GM15510 (cell line): Measurements from ENCODE around the gene TUBG2.

Source experiments
- POLR2A ChIP-seq: IDR thresholded peaks from 3 replicates; pipeline ENCODE4 v1.6.1; 2011; ENCODE audit warnings: borderline replicate concordance; ENCODE audit not compliant: insufficient read length; ENCODE audit errors: extremely low read depth

Gene TUBG2

GRCh38 chr17:42674755-42675347 is 15.8 kb downstream of the TUBG2 start:
- no peak for TF ChIP-seq POLR2A

GRCh38 chr17:42675348-42675964 is 16.4 kb downstream of the TUBG2 start:
- no peak for TF ChIP-seq POLR2A

- no peak for TF ChIP-seq POLR2A
These were observed 16.9 kb downstream of the TUBG2 start for GRCh38 chr17:42675965-42676423.

GRCh38 chr17:42676424-42677011 is 17.4 kb downstream of the TUBG2 start, which contains the start of gene PLEKHH3:
Gene PLEKHH3, minus strand, starts transcription at chr17:42676994. Its CDS starts 431 bp downstream, at chr17:42676563.
- TF ChIP-seq POLR2A: peak; percentile 73

- no peak for TF ChIP-seq POLR2A
These were observed 18.2 kb downstream of the TUBG2 start for GRCh38 chr17:42677012-42677857.

- peak; percentile 63 for TF ChIP-seq POLR2A
These were observed 19.1 kb downstream of the TUBG2 start for GRCh38 chr17:42677921-42678781.

GRCh38 chr17:42678951-42679491 is 19.9 kb downstream of the TUBG2 start:
- TF ChIP-seq POLR2A: no peak

- peak; percentile 59 for TF ChIP-seq POLR2A
These were observed 20.6 kb downstream of the TUBG2 start for GRCh38 chr17:42679492-42680330.

- TF ChIP-seq POLR2A: no peak
These were observed 21.3 kb downstream of the TUBG2 start for GRCh38 chr17:42680331-42680808.

GRCh38 chr17:42681976-42682721 is 23.1 kb downstream of the TUBG2 start, which contains the start of gene CNTNAP1:
Gene CNTNAP1, plus strand, starts transcription at chr17:42682531. Its CDS starts 299 bp downstream, at chr17:42682830.
- TF ChIP-seq POLR2A: peak; percentile 32

GRCh38 chr17:42682722-42683403 is 23.8 kb downstream of the TUBG2 start:
- TF ChIP-seq POLR2A: no peak
